GM18519 (cell line): ENCODE data around the gene MYMX.
"Not testable (repeated sequence)": the region's sequence is repeated elsewhere in the genome, so short reads cannot be mapped to it uniquely, and the experiment has no call there.

Source experiments
- ATAC-seq: cut with Tn5 transposase; IDR thresholded peaks from one replicate; pipeline ENCODE4 v1.9.1; 2021; ENCODE audit warnings: mild to moderate bottlenecking, moderate library complexity; ENCODE audit not compliant: unreplicated experiment, low FRiP score

MYMX gene

DNA sequence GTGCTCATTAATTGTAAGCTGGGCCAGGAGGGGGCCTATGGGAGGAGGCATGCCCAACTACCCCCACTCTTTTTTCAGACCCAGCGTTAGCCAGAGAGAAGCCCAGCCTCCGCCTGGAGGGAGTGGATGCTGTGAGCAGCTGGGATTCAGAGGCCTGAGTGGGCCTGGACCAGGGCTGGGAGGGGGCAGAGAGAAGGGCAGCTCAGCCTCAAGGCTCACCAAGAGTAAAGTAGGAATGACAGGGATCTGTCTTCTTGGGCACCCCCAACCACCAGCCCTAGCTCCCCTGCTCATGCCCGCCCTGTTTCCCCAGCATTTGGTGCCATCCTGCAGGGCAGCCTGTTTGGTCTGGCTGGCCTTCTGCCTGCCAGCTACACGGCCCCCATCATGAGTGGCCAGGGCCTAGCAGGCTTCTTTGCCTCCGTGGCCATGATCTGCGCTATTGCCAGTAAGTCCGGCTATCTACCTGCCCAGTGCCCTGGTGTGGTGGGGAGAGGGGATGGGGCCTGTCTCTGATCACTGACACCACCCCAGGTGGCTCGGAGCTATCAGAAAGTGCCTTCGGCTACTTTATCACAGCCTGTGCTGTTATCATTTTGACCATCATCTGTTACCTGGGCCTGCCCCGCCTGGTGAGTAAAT is 13.4 kb downstream of the MYMX start:
- ATAC-seq: no peak

DNA sequence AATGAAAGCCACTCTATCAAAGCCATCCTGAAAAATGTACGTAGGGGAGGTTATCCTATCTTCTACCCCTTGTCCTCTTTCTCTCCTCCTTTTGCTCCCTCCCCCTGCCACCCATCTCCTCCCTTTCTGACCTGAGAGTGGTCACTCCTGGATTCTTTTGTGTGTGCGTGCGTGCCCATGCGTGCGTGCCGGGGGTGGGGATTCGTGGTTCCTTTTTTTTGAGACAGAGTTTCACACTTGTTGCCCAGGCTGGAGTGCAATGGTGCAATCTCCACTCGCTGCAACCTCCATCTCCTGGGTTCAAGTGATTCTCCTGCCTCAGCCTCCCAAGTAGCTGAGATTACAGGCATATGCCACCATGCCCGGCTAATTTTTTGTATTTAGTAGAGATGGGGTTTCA is 14.7 kb downstream of the MYMX start:
- ATAC-seq: not testable (repeated sequence)

DNA sequence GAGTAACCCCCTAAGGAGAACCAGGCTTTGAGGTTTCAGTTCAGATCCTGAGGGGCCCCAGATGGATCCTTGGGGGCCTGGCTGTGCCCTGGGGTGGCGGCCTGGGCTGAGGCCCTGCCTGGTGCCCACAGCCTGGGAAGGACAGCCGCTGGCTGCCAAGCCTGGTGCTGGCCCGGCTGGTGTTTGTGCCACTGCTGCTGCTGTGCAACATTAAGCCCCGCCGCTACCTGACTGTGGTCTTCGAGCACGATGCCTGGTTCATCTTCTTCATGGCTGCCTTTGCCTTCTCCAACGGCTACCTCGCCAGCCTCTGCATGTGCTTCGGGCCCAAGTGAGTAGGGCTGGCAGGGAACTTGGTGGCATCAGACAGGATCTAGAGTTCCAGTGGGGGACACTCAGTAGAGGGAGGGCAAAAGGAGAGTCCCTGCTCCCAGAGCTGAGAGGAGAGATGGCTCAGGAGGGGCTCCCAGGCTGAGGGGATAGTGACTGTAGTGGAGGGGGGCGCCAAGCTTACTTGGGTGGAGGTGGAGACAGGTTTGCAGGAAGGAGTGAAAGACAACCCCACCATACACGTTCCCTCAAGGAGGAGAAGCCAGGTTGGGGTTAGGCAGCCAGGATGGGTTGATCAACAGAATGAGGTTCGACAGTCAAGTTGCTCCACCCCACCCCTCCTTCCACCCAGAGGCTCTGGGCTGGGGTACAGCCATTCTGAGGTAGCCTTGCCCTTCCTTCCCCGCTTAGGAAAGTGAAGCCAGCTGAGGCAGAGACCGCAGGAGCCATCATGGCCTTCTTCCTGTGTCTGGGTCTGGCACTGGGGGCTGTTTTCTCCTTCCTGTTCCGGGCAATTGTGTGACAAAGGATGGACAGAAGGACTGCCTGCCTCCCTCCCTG is 16.2 kb downstream of the MYMX start:
- ATAC-seq: no peak

DNA sequence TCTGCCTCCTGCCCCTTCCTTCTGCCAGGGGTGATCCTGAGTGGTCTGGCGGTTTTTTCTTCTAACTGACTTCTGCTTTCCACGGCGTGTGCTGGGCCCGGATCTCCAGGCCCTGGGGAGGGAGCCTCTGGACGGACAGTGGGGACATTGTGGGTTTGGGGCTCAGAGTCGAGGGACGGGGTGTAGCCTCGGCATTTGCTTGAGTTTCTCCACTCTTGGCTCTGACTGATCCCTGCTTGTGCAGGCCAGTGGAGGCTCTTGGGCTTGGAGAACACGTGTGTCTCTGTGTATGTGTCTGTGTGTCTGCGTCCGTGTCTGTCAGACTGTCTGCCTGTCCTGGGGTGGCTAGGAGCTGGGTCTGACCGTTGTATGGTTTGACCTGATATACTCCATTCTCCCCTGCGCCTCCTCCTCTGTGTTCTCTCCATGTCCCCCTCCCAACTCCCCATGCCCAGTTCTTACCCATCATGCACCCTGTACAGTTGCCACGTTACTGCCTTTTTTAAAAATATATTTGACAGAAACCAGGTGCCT is 16.9 kb downstream of the MYMX start:
- no peak for ATAC-seq

DNA sequence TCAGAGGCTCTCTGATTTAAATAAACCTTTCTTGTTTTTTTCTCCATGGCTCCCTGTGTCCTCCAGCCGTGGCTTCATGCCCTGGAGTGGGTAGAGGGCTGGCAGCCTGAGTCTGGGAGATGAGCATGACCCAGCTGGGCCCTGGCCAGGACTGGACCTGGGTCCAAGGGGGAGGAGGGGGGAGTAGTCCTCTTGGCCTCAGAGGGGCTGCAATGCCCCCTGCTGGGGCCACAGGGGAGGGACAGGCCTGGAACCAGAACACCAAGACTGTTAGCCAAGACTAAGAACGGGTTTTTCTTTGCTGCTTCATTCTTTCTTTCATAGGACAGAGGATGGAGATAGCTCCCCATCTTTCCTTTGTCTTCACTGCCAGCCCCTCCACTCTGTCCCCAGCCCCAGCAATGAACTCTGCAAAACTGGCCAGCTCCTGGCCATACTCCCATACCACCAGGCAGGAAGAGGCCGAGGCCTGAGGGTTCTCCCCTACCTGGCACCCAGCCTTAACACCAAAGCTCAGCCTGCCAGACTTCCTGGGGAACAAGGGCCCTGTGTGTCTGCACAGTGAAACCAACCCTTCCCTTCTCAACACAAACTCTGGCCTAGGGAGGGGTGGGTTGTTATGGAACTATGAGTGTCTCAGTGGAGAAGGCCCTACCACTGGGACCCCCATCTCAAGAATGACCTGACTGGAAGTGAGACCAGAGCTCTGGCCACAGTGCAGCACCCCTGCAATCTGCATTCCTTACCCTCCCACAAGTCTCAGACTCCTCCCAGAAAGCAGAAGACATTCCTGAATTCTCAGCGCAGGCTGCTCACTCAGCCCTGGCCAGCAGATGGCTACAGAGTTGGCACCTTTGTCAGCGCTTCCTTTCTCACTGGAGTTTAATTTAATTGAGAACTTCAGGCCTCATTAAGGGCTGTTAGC is 17.6 kb downstream of the MYMX start:
- ATAC-seq: no peak

DNA sequence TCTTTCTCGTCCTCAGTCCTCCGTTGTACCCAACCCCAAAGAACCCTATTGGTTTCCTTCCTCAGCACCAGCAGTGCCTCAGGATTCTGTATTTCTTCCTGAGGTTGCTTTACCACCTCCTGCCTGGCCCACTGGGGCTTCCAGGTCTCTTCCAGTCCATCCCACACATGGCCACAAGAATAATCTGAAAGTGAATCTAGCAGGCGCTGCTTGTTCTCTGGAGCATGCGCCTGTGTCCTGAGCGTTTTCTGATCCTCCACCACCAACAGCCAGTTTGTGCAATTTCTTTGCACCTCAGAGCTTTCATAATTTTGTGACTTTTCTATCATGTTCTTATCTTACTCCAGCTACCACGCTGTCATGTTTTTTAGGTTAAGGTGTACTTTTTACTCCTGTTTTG is 18.5 kb downstream of the MYMX start:
- ATAC-seq: no peak

DNA sequence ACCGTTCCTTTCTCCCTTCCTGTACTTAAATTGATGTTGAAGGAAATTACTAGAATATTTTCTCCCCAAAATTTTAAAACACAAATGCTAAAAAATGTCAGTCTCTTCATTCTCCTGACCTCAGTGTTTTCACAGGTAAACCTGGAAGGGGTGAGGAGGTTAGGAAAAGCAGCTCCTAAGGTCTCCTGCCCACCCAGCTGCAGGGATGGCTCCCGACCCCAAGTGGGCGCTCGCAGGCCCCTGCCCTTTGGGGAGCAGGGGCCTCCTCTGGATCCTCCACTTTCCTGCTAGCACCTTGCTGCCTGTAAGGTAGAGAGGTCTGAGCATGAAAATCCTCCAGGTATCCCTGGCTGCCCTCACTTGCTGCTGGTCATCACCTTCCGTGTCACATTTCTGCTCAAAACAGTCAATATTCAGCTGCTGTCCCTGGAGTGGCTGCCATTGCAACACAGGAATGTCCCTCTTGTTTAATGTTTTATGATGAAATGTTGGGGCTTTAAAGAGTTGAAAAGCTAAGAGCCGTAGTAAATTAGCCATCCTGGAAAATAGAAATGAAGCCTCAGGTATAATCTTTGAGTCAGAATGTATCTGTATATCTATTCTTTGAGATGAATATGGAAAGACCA is 19.3 kb downstream of the MYMX start:
- no peak for ATAC-seq

DNA sequence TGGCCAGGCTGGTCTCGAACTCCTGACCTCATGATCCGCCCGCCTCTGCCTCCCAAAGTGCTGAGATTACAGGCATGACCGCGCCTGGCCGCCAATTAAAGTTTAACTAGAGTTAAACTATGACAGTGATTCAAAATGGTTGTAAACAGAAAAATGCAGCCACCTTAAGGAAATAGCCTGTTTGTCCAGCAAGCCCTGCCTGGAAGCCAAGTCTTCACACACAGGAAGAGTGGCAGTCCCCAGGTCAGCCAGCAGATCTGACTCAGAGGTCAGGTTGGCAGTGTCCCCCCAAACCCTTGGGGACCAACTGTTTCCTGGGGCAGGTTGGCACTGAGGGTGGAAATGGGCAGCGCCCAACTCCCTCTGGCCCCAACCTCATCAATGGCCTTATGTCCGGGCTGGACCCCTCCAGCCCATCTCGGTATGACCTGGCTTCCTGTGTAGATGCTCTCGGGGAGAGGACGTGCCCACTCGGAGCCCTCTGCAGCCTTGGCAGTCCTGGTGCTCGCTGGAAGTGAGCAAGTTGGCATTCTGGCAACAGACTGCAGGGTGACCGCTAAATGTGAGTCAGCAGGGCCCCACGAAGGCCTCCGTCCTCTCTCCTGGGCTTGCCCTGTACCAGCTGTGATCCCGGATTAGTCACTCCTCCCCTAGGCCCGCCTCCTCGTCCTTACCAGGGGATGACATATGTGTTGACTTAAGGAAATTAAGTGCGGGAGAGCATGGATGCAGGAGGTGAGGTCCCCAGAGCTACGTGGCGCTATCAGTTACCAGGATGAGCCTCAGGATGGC is 20.5 kb downstream of the MYMX start:
- ATAC-seq: no peak

DNA sequence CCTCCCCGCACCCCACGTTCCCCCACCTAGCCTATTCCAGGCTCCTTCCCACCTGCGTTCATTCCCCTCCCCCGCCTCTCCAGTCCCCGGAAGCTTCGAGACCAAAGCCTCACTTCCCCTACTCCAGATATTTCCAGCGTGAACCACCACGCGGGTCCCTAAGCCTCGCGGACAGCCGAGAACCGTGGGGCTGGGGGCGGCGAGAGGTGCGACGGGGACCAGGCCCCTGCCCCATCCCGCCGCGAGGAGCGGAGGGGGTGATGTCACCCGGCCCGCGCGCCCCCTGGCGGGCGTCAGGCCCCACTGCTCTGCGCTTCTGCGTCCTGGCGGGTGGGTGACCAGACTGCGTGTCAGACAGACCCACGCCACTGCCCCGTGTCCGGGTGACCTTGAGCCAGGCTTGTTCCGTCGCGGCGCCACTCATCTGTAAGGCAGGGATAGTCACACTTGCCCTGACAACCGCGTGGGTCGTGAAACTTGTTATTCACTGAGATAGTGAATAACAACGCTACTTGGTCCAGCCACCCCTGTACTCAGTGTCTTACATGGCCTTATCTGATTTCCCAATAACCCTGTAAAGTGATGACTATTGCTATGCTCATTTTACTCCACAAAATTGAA is 21.2 kb downstream of the MYMX start:
- peak; percentile 66 for ATAC-seq

DNA sequence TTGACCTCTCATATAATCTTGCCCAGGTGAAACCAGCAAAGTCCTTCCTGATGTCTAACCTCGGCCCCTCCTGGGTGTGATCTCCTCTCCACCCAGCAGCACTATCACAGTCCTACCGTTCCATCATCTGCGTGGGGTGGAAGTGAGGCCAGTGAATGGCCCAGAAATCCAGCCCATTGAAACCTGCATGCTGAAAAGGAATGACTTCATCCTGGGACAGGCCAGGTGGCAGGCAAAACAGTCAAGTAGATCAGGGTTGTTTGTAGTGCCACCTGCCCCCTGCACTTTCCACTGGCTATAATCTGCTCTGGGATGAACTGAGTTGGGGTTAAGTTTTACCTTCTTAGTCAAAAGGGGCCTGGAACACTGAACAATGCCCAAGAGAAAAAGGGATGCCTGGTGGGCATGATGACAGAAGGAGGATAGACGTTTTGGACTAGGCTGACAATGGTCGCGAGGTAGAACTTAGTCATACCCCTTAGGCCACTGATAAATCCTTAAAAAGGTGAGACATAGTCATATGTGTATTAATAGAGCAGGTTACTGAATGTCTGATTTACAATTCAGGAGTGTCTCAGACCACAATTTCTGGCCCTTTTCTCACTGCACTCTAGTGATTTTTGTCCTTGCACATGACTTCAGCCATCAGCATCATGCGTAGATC is 22.1 kb downstream of the MYMX start:
- ATAC-seq: no peak

DNA sequence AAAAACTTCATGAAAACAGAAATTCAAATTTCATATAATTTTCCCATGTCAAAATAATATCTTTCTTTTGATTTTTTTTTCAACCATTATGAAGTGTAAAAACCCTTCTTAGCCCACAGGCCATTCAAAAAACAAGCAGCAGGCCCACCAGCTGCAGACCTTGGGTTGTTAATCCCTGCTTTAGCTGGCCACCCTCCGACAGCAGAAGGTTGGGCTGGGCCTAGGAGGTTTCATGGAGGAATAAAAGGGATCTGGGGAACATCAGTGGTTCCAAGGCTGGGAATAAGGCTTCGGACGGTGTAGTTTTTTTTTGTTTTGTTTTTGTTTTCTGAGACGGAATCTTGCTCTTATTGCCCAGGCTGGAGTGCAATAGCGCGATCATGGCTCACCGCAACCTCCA is 26.6 kb downstream of the MYMX start:
- no peak for ATAC-seq

DNA sequence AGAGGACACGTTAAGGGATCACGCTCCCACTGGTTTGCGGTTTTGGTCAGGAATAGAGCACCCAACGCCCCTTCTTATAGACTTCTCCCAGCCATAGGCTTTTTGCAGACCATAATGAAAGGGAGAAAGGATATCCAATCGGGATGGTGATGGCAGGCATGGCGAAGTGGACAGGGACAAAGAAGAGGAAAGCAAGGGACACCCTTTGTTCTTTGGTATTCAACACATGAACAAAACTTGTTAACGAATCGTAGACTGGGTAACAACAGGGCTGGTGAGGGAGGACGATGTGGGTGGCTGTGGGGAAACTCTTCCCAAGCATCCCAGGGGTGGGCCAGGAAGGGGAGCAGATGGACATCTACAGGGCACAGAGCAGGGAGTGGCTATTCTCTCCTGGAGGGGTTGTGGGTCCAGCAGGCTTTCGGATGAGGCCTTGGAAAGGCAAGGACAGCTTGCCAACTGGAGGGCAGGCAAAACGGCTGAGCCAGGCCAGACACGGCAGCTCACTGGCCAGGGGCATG is 28.7 kb downstream of the MYMX start:
- no peak for ATAC-seq

DNA sequence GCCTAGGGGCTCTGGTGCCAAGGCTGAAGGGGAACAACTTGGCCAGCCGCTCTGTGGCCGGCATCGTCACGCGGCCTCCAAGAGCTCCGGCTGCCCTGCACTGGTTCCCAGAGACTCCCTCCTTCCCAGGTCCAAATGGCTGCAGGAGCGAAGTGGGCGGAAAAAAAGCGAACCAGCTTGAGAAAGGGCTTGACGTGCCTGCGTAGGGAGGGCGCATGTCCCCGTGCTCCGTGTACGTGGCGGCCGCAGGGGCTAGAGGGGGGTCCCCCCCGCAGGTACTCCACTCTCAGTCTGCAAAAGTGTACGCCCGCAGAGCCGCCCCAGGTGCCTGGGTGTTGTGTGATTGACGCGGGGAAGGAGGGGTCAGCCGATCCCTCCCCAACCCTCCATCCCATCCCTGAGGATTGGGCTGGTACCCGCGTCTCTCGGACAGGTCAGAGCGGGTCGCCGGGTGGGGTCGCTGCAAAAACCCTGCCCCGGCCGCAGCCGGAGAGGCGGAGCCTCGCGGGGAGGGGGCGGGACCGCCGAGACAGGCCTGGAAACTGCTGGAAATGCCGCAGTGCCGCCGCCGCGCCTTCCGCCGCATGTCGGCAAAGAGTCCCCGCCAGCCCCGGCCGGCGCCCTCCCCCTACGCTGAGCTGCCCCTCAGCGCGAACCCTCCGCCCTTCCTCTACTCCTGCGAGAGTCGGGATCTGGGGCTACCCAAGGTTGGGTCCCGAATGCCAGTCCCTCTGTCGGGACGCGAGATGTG is 29.4 kb downstream of the MYMX start:
- ATAC-seq: peak; percentile 31

DNA sequence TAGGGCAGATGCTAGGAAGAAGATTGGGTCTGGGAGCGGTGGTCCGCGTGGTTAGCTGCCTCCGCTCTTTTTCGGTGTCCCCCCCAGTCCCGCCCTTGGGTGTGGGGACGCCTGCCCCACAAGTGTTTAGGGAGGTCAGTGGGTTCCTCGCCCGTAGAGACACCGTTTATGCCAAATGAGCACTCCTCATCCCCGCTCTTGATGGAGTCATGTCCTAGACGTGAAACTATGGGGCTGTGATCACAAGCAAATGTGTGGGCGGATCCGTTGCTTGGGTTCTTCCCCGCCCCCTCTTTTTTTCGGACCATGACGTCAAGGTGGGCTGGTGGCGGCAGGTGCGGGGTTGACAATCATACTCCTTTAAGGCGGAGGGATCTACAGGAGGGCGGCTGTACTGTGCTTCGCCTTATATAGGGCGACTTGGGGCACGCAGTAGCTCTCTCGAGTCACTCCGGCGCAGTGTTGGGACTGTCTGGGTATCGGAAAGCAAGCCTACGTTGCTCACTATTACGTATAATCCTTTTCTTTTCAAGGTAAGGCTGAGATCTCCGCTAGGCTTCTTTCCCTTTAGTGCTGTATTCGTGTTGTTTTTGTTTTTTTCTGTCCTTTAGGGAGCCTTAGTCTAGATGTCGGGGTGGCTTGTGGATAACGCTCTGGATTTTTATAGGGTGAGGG is 30.1 kb downstream of the MYMX start, which contains the start of gene HSP90AB1:
Gene HSP90AB1, plus strand, starts transcription at position 439 of the 675 bp plus-strand sequence. CDS start 1,529 bp downstream, outside the sequence.
- peak; percentile 55 for ATAC-seq

DNA sequence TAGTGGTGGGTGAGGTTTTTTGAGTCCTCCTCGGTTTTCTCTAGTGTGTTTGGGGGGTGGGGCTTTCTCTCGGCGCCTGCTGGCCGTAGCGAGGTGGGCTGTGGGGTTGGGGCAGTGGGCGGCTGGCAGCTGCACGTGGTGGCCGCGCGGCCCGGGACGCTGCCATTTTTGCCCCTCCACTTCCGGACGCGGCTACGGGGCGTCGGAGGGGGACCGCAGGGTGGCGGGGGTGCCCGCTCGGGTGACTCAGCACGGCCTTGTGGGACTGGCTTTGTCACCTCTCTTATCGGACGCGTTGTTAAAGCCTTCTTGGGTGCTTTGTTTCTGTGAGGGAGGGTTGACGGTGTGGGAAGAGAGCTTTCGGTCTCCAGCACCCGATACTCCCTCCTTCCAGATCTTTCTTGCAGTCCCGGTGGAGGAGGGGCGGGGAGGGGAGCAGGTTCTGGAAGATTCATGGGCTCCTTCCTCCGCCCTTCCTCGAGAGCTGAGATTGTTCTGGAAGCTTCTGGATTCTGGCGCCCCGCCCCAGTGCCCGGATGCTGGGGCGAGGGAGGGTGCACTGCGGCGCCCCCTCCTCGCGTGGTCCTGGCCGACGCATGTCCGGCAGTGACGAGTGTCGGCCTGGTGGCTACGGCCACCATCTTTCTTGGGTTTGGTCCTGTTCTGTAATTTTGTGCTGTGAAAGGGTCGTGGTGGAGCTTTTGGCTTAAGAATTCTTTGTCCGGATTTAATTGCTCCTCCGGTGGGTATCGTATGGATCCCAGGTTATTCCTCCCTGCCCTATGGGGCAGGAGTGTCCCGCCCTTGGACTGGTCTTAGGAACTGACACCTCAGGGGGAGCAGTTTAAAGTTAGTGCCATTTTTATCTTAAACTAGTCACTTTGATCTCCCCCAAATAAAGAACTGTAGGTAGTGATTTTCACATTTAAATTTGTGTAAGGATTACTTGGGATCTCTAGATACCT is 30.9 kb downstream of the MYMX start:
- ATAC-seq: no peak

DNA sequence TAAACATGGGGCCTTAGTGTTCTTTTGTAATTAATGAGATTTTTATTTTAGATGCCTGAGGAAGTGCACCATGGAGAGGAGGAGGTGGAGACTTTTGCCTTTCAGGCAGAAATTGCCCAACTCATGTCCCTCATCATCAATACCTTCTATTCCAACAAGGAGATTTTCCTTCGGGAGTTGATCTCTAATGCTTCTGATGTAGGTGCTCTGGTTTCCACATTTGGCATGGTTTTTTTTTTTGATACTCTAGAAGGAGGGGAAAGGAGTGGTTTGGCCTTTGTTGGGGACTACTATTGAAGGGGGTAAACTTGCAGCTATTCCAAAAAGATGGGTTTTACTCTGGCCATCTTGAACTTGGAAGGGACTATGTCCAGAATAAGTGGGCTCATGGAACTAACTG is 31.9 kb downstream of the MYMX start:
- ATAC-seq: no peak
